Keratinocyte (primary cell): ENCODE measurements around the gene TTN. TPM values are rescaled to one million over a fixed set of nuclear protein-coding genes. Genes with fewer than 3 reads are reported as not detected.

ENCODE experiments used
- DNase-seq: peaks from one replicate; pipeline ENCODE4 v3.0.0-alpha.2; 2011; ENCODE audit warnings: low read depth, missing footprints, low spot score
- FAIRE-seq: peaks from 2 replicates; lab custom pipeline; 2011; peaks lifted over from hg19 to GRCh38; lab: Jason Lieb, UNC
- H2AFZ ChIP-seq: 2 replicates; pipeline ENCODE4 v1.6.0; 2012; ENCODE audit warnings: low read length, control low read depth, inconsistent platforms; ENCODE audit not compliant: control insufficient read depth
- H3K27ac ChIP-seq: 2 replicates; pipeline ENCODE4 v1.5.1; 2011; ENCODE audit warnings: low read length; ENCODE audit not compliant: control insufficient read depth, insufficient read depth
- H3K27me3 ChIP-seq: 3 replicates; pipeline ENCODE4 v1.6.0; 2011; ENCODE audit warnings: low read length; ENCODE audit not compliant: control insufficient read depth, insufficient read depth; ENCODE audit errors: extremely low read depth
- H3K36me3 ChIP-seq, 2 experiments: 2 replicates in 1 of 2; 3 replicates in 1 of 2; pipeline ENCODE4 v1.5.1; 2011; ENCODE audit warnings: low read length in 2 of 2, mild to moderate bottlenecking in 1 of 2; ENCODE audit not compliant: control insufficient read depth in 2 of 2, insufficient read depth in 2 of 2; ENCODE audit errors: extremely low read depth in 1 of 2
- H3K4me1 ChIP-seq: 3 replicates; pipeline ENCODE4 v1.5.1; 2011; ENCODE audit warnings: low read length; ENCODE audit not compliant: control insufficient read depth, insufficient read depth; ENCODE audit errors: extremely low read depth
- H3K4me2 ChIP-seq: 3 replicates; pipeline ENCODE4 v1.6.0; 2011; ENCODE audit warnings: low read depth, low read length; ENCODE audit not compliant: control insufficient read depth, insufficient read depth; ENCODE audit errors: extremely low read depth
- H3K4me3 ChIP-seq, 3 experiments: fragments of 200-600 bp in 1 of 3; sonication (generic) in 1 of 3; 2 replicates in 2 of 3; 3 replicates in 1 of 3; pipeline ENCODE4 v1.5.1; 2011 to 2016; ENCODE audit warnings: low read length in 3 of 3, mild to moderate bottlenecking in 3 of 3, control low read depth in 2 of 3, inconsistent platforms in 1 of 3, low read depth in 1 of 3, mixed read lengths in 1 of 3, mixed run types in 1 of 3, moderate library complexity in 1 of 3; ENCODE audit not compliant: control insufficient read depth in 2 of 3, insufficient read depth in 2 of 3; ENCODE audit errors: extremely low read depth in 1 of 3
- H3K79me2 ChIP-seq: 2 replicates; pipeline ENCODE4 v1.6.0; 2012; ENCODE audit warnings: low read length; ENCODE audit not compliant: control insufficient read depth, insufficient read depth
- H3K9ac ChIP-seq: 3 replicates; pipeline ENCODE4 v1.6.0; 2011; ENCODE audit warnings: low read length; ENCODE audit not compliant: control insufficient read depth, insufficient read depth; ENCODE audit errors: extremely low read depth
- H3K9me1 ChIP-seq: 3 replicates; pipeline ENCODE4 v1.6.0; 2011; ENCODE audit warnings: low read length; ENCODE audit not compliant: control insufficient read depth, insufficient read depth; ENCODE audit errors: extremely low read depth
- H3K9me3 ChIP-seq: 2 replicates; pipeline ENCODE4 v1.5.1; 2012; ENCODE audit warnings: low read depth, low read length; ENCODE audit not compliant: control insufficient read depth
- H4K20me1 ChIP-seq: 3 replicates; pipeline ENCODE4 v1.6.0; 2011; ENCODE audit warnings: low read length; ENCODE audit not compliant: control insufficient read depth, insufficient read depth; ENCODE audit errors: extremely low read depth
- EZH2 ChIP-seq: IDR thresholded peaks from one replicate; pipeline ENCODE4 v1.6.1; 2012; ENCODE audit warnings: inconsistent platforms, mild to moderate bottlenecking, low read length, moderate library complexity
- dilution Hi-C: fragments of 300-500 bp; cut with MboI; formaldehyde crosslinking; loops from one replicate; pipeline ENCODE4 v1.7.0; 2020; ENCODE audit warnings: low sequenced_read_pairs; ENCODE audit not compliant: extremely low pct_ligation_motif_present
- polyA plus RNA-seq, 5 experiments: library from polyadenylated mRNA; depleted of rRNA in 3 of 5; stranded (reverse) in 3 of 5; stranded (forward) in 1 of 5; unstranded in 1 of 5; fragments of >200 nt; gene quantifications; 1 replicate in 1 of 5; 2 replicates in 3 of 5; 3 replicates in 1 of 5; pipeline versions ENCODE4 v1.2.1 to v1.2.3, GENCODE V29; 2011 to 2012; ENCODE audit warnings: missing spikeins in 2 of 5, low read depth in 1 of 5, low replicate concordance in 1 of 5
- TF ChIP-seq, protein P1 (sequence below), 3 experiments: IDR thresholded peaks in 1 of 3; conservative IDR thresholded peaks in 1 of 3; optimal IDR thresholded peaks in 1 of 3; 2 replicates in 2 of 3; 3 replicates in 1 of 3; pipeline versions ENCODE3 to v1.5.1; 2011; ENCODE audit warnings: low read length in 3 of 3, mild to moderate bottlenecking in 3 of 3, moderate library complexity in 2 of 3, control low read depth in 1 of 3, inconsistent platforms in 1 of 3; ENCODE audit not compliant: insufficient read depth in 2 of 3; ENCODE audit errors: extremely low read depth in 1 of 3

Gene TTN
- polyA plus RNA-seq, 1 donor (not counting 4 experiments of a cell fraction or from before 2014, with no cell fraction given): 0.01 TPM

DNA sequence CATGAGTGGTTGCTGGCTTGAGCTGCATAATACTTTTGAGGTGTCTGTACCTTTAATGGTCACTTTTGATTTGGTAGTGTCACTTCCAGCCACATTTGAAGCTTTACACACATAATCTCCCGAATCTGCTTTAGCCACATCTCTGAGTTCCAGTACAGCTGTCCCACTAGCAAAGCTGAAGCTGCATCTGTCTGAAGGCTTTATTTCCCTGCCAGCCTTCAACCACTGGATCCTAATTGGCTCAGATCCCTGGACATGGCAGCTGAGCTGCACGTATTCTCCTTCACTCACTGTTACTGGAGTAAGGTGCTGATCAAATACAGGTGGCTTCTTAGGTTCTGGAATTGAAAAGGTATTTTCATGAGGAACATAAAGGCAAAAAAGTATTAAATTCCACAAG lies 99.7 kb downstream of the TTN start:
- Histone ChIP-seq H3K36me3 (no peaks in the 10 kb centered on the region), H3K4me1 (no peaks in the 10 kb centered on the region), H3K4me2 (no peak overlapping the region), H3K27ac (no peak overlapping the region), H3K79me2 (no peaks in the 10 kb centered on the region), H3K4me3 (no peak overlapping the region), H2AFZ (no peak overlapping the region), H3K9me3 (no peaks in the 10 kb centered on the region), H3K27me3 (no peaks in the 10 kb centered on the region), H4K20me1 (no peaks in the 10 kb centered on the region), H3K9ac (no peak overlapping the region), H3K9me1 (no peaks in the 10 kb centered on the region)
- FAIRE-seq (no peak), DNase-seq (no peak)
- TF ChIP-seq, protein P1, sequence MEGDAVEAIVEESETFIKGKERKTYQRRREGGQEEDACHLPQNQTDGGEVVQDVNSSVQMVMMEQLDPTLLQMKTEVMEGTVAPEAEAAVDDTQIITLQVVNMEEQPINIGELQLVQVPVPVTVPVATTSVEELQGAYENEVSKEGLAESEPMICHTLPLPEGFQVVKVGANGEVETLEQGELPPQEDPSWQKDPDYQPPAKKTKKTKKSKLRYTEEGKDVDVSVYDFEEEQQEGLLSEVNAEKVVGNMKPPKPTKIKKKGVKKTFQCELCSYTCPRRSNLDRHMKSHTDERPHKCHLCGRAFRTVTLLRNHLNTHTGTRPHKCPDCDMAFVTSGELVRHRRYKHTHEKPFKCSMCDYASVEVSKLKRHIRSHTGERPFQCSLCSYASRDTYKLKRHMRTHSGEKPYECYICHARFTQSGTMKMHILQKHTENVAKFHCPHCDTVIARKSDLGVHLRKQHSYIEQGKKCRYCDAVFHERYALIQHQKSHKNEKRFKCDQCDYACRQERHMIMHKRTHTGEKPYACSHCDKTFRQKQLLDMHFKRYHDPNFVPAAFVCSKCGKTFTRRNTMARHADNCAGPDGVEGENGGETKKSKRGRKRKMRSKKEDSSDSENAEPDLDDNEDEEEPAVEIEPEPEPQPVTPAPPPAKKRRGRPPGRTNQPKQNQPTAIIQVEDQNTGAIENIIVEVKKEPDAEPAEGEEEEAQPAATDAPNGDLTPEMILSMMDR (optimal IDR thresholded peaks at IDR 0.05 in 1 of 3, IDR thresholded peaks at IDR 0.05 in 1 of 3, conservative IDR thresholded peaks at IDR 0.05 in 1 of 3; ENCODE audit: extremely low read depth in 1 of 3, insufficient read depth in 2 of 3, low read length in 3 of 3): no peak
- TF ChIP-seq EZH2: no peak
- dilution Hi-C loops: no loop called here

DNA sequence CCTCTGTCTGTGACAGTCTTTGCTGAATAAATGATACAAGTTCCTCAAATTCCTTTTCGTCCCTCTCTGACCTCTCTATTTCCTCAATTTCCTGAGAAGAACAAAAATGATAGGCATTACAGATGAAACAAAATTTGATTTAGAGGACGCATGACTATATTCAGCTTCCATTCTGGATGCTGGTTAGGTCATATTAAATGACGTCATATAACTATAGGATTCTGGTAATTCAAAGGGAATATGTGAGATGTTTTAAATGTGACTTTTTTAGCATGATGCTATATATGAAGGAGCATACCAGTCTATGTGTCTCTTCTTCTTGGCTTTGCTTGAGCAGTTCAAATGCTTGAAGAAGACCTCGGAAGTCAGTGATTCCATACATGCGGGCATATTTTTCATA lies 102.3 kb downstream of the TTN start:
- Histone ChIP-seq H3K9me1 (no peaks in the 10 kb centered on the region), H3K4me2 (no peak overlapping the region), H3K27ac (no peak overlapping the region), H3K9ac (no peak overlapping the region), H3K79me2 (no peaks in the 10 kb centered on the region), H4K20me1 (no peaks in the 10 kb centered on the region), H3K27me3 (no peaks in the 10 kb centered on the region), H3K36me3 (no peaks in the 10 kb centered on the region), H3K9me3 (no peaks in the 10 kb centered on the region), H2AFZ (no peak overlapping the region), H3K4me1 (no peaks in the 10 kb centered on the region), H3K4me3 (no peak overlapping the region)
- dilution Hi-C loops: no loop called here
- no peak for TF ChIP-seq EZH2
- TF ChIP-seq, protein P1 (optimal IDR thresholded peaks at IDR 0.05 in 1 of 3, IDR thresholded peaks at IDR 0.05 in 1 of 3, conservative IDR thresholded peaks at IDR 0.05 in 1 of 3; ENCODE audit: extremely low read depth in 1 of 3, insufficient read depth in 2 of 3, low read length in 3 of 3): no peak
- no peak for FAIRE-seq
- DNase-seq: no peak
